GM12878 (cell line): ENCODE measurements around the gene ARMC9. TPM values are rescaled to one million over a fixed set of nuclear protein-coding genes. Genes with fewer than 3 reads are reported as not detected.

Experiments used
- ATAC-seq: fragments of 200-7000 bp; cut with Tn5 transposase; 3 replicates; pipeline ENCODE4 v1.9.1; 2020; ENCODE audit warnings: mild to moderate bottlenecking, moderate library complexity
- BruUV-seq: library from RNA; stranded (reverse); fragments of 400-500 nt; replicated peaks from 2 replicates; lab custom pipeline; 2021; lab: Mats Ljungman, UMichigan
- CTCF ChIA-PET: fragments of 300-600 bp; sonication (Branson Sonifier 250); formaldehyde crosslinking; extraction: SDS; loops from one replicate; lab custom pipeline; 2021; ENCODE audit warnings: inconsistent platforms; lab: Yijun Ruan, JAX
- POLR2A ChIA-PET: fragments of 350-600 bp; formaldehyde crosslinking; extraction: SDS; loops from one replicate; lab custom pipeline; 2021; ENCODE audit warnings: inconsistent platforms; lab: Charles Lee
- RAD21 ChIA-PET: fragments of 300-600 bp; sonication (Branson Sonifier 250); formaldehyde crosslinking; loops from one replicate; lab custom pipeline; 2023; ENCODE audit warnings: antibody characterized with exemption; ENCODE audit not compliant: unreplicated experiment; lab: Charles Lee
- SMC1A ChIA-PET: fragments of 300-600 bp; sonication (Branson Sonifier 250); formaldehyde crosslinking; loops from one replicate; lab custom pipeline; 2023; ENCODE audit not compliant: unreplicated experiment, uncharacterized antibody; lab: Charles Lee
- DNase-seq: peaks from one replicate; pipeline ENCODE4 v3.0.0-alpha.2; 2011; ENCODE audit warnings: low read depth, low spot score
- FAIRE-seq: peaks from 3 replicates; lab custom pipeline; 2011; peaks lifted over from hg19 to GRCh38; lab: Jason Lieb, UNC
- H2AFZ ChIP-seq: 2 replicates; pipeline ENCODE4 v1.6.0; 2011; ENCODE audit warnings: low read depth, low read length, control low read depth; ENCODE audit not compliant: control insufficient read depth
- H3K27ac ChIP-seq: 2 replicates; pipeline ENCODE4 v1.5.1; 2011; ENCODE audit warnings: control low read depth; ENCODE audit not compliant: control insufficient read depth, insufficient read depth
- H3K27me3 ChIP-seq, 2 experiments: replicated peaks in 1 of 2; 2 replicates each; pipeline versions ENCODE4 v1.6.0 to v1.6.1; 2011; ENCODE audit warnings: low read length in 1 of 2; ENCODE audit not compliant: control insufficient read depth in 2 of 2, insufficient read depth in 2 of 2
- H3K36me3 ChIP-seq, 2 experiments: 2 replicates each; pipeline ENCODE4 v1.5.1; 2011; ENCODE audit warnings: low read length in 1 of 2; ENCODE audit not compliant: control insufficient read depth in 2 of 2, insufficient read depth in 2 of 2
- H3K4me1 ChIP-seq: 2 replicates; pipeline ENCODE4 v1.6.1; 2011; ENCODE audit warnings: mild to moderate bottlenecking, low read length, moderate library complexity, mixed read lengths; ENCODE audit not compliant: control insufficient read depth, insufficient read depth
- H3K4me2 ChIP-seq: 2 replicates; pipeline ENCODE4 v1.6.0; 2011; ENCODE audit warnings: control low read depth; ENCODE audit not compliant: control insufficient read depth, insufficient read depth
- H3K4me3 ChIP-seq: fragments of 200-600 bp; sonication (generic); 2 replicates; pipeline ENCODE4 v1.5.1; 2016
- H3K79me2 ChIP-seq: 2 replicates; pipeline ENCODE4 v1.6.0; 2011; ENCODE audit warnings: low read length; ENCODE audit not compliant: control insufficient read depth, insufficient read depth
- H3K9ac ChIP-seq: 2 replicates; pipeline ENCODE4 v1.8.0; 2011; ENCODE audit warnings: low read length, control low read depth, mixed read lengths; ENCODE audit not compliant: control insufficient read depth, insufficient read depth
- H3K9me3 ChIP-seq: replicated peaks from 3 replicates; pipeline ENCODE4 v1.5.1; 2011; ENCODE audit warnings: mild to moderate bottlenecking, low read length; ENCODE audit not compliant: control insufficient read depth, insufficient read depth
- H4K20me1 ChIP-seq: 2 replicates; pipeline ENCODE4 v1.6.0; 2011; ENCODE audit not compliant: control insufficient read depth, insufficient read depth
- ESRRA ChIP-seq: IDR thresholded peaks from 2 replicates; pipeline ENCODE4 v1.6.1; 2012; ENCODE audit warnings: mild to moderate bottlenecking, low read length, improper control_type of control experiment
- ETV6 ChIP-seq, 2 experiments: fragments of 450-650 bp in 1 of 2; IDR thresholded peaks in 1 of 2; conservative IDR thresholded peaks in 1 of 2; 2 replicates each; pipeline ENCODE4 v1.6.1; 2014; ENCODE audit warnings: antibody characterized with exemption in 1 of 2, borderline replicate concordance in 1 of 2, low read depth in 1 of 2, mild to moderate bottlenecking in 1 of 2, moderate library complexity in 1 of 2
- GATAD2B ChIP-seq: fragments of 450-650 bp; conservative IDR thresholded peaks from 2 replicates; pipeline ENCODE4 v1.6.1; 2017; ENCODE audit warnings: low read depth, mild to moderate bottlenecking, moderate library complexity
- IRF4 ChIP-seq: IDR thresholded peaks from 2 replicates; pipeline ENCODE4 v1.6.1; 2011; ENCODE audit warnings: low read depth, low read length
- LARP7 ChIP-seq: fragments of 450-650 bp; IDR thresholded peaks from 2 replicates; pipeline ENCODE4 v1.6.1; 2017; ENCODE audit warnings: mild to moderate bottlenecking
- MYC ChIP-seq: IDR thresholded peaks from 2 replicates; pipeline ENCODE4 v1.6.1; 2011; ENCODE audit warnings: mild to moderate bottlenecking, low read length, moderate library complexity, inconsistent platforms; ENCODE audit not compliant: insufficient read depth, insufficient replicate concordance, insufficient read length, severe bottlenecking
- SMC3 ChIP-seq: IDR thresholded peaks from 2 replicates; pipeline ENCODE4 v1.6.1; 2011; ENCODE audit warnings: low read length, improper control_type of control experiment, borderline replicate concordance
- STAT3 ChIP-seq: IDR thresholded peaks from 2 replicates; pipeline ENCODE4 v1.6.1; 2011; ENCODE audit warnings: low read depth, low read length, improper control_type of control experiment
- YY1 ChIP-seq: IDR thresholded peaks from 2 replicates; pipeline ENCODE4 v1.6.1; 2011; ENCODE audit warnings: low read depth, mild to moderate bottlenecking, low read length
- WGBS: methylation state at CpG from one replicate; pipeline ENCODE4 v1.1.6; 2016; ENCODE audit warnings: low lambda C conversion rate; ENCODE audit not compliant: insufficient replicate concordance, insufficient coverage; ENCODE audit errors: missing lambda C conversion rate; 5-methylcytosine and 5-hydroxymethylcytosine counted together
- in situ Hi-C: fragments of 300-500 bp; cut with MboI; formaldehyde crosslinking; loops from 9 replicates; pipeline ENCODE4 v1.14.3; 2018; ENCODE audit warnings: mixed read lengths
- intact Hi-C: fragments of 100-400 bp; cut with micrococcal nuclease; formaldehyde crosslinking; loops from one replicate; pipeline ENCODE4 v1.14.2; 2022; ENCODE audit not compliant: unreplicated experiment
- polyA plus RNA-seq, 11 experiments: library from polyadenylated mRNA; depleted of rRNA in 4 of 11; unstranded in 6 of 11; stranded (reverse) in 5 of 11; fragments of >200 nt; fragmentation: Nextera tagmentation in 4 of 11; fragmentation: Illumina TruSeq in 1 of 11; extraction: Ambion mirVana in 4 of 11; extraction: Trizol in 1 of 11; gene quantifications; 1 replicate in 1 of 11; 2 replicates in 10 of 11; pipeline versions ENCODE4 v1.2.1 to v1.2.3, GENCODE V29; 2011 to 2016; ENCODE audit warnings: inconsistent platforms in 2 of 11, missing spikeins in 2 of 11, low read depth in 1 of 11
- total RNA-seq, 4 experiments: library from RNA; depleted of rRNA in 3 of 4; stranded (reverse); fragments of >200 nt in 3 of 4; fragmentation: Illumina TruSeq in 1 of 4; extraction: Trizol in 1 of 4; gene quantifications; 2 replicates each; pipeline versions ENCODE4 v1.2.1 to v1.2.3, GENCODE V29; 2013 to 2021
- TF ChIP-seq, protein P1 (sequence below): IDR thresholded peaks from 2 replicates; pipeline ENCODE4 v1.6.1; 2012; ENCODE audit warnings: low read length, inconsistent platforms
- TF ChIP-seq, protein P2 (sequence below): fragments of 450-650 bp; formaldehyde crosslinking; IDR thresholded peaks from 2 replicates; pipeline ENCODE4 v1.5.0; 2022; ENCODE audit warnings: mild to moderate bottlenecking, missing genetic modification characterization
- TF ChIP-seq, protein P3 (sequence below): fragments of 450-650 bp; formaldehyde crosslinking; IDR thresholded peaks from 2 replicates; pipeline ENCODE4 v1.4.0; 2020; ENCODE audit warnings: mild to moderate bottlenecking, moderate library complexity
- TF ChIP-seq, protein P4 (sequence below): fragments of 450-650 bp; IDR thresholded peaks from 2 replicates; pipeline ENCODE4 v1.6.1; 2017; ENCODE audit warnings: mild to moderate bottlenecking

Gene ARMC9
- total and polyA plus RNA-seq, 10 of the 15 experiments (the other 5 are each of a cell fraction or from before 2014, with no cell fraction given): 3.8 to 21.8 (median 10.4) TPM

DNA sequence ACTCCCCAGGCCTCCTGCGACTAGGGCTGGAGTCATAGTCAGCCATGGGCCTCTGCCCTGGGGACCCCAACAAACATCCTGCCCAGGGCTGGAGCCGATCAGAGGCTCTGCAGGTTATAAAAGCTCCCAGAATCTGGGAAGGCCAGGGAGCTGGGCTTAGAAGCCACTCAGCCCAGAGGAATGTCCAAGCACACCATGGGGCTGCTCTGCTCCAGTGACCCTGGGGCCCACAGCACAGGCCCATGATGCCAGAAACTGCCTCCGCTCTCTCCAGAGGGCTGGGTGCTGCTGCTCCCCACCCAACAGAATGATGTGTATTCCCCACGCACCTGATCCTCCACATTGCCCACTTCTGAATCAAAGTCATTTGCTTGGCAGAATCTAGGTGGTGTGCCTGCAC is 88.5 kb downstream of the ARMC9 start:
- TF ChIP-seq, protein P1, sequence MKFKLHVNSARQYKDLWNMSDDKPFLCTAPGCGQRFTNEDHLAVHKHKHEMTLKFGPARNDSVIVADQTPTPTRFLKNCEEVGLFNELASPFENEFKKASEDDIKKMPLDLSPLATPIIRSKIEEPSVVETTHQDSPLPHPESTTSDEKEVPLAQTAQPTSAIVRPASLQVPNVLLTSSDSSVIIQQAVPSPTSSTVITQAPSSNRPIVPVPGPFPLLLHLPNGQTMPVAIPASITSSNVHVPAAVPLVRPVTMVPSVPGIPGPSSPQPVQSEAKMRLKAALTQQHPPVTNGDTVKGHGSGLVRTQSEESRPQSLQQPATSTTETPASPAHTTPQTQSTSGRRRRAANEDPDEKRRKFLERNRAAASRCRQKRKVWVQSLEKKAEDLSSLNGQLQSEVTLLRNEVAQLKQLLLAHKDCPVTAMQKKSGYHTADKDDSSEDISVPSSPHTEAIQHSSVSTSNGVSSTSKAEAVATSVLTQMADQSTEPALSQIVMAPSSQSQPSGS: no peak
- TF ChIP-seq, protein P2, sequence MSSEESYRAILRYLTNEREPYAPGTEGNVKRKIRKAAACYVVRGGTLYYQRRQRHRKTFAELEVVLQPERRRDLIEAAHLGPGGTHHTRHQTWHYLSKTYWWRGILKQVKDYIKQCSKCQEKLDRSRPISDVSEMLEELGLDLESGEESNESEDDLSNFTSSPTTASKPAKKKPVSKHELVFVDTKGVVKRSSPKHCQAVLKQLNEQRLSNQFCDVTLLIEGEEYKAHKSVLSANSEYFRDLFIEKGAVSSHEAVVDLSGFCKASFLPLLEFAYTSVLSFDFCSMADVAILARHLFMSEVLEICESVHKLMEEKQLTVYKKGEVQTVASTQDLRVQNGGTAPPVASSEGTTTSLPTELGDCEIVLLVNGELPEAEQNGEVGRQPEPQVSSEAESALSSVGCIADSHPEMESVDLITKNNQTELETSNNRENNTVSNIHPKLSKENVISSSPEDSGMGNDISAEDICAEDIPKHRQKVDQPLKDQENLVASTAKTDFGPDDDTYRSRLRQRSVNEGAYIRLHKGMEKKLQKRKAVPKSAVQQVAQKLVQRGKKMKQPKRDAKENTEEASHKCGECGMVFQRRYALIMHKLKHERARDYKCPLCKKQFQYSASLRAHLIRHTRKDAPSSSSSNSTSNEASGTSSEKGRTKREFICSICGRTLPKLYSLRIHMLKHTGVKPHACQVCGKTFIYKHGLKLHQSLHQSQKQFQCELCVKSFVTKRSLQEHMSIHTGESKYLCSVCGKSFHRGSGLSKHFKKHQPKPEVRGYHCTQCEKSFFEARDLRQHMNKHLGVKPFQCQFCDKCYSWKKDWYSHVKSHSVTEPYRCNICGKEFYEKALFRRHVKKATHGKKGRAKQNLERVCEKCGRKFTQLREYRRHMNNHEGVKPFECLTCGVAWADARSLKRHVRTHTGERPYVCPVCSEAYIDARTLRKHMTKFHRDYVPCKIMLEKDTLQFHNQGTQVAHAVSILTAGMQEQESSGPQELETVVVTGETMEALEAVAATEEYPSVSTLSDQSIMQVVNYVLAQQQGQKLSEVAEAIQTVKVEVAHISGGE: no peak
- TF ChIP-seq ESRRA (no peak), MYC (no peak), IRF4 (no peak), ETV6 (conservative IDR thresholded peaks at IDR 0.05 in 1 of 2, IDR thresholded peaks at IDR 0.05 in 1 of 2; ENCODE audit: borderline replicate concordance in 1 of 2, low read depth in 1 of 2) (no peak), SMC3 (no peak), YY1 (no peak), GATAD2B (no peak), STAT3 (no peak), LARP7 (no peak)
- TF ChIP-seq, protein P3, sequence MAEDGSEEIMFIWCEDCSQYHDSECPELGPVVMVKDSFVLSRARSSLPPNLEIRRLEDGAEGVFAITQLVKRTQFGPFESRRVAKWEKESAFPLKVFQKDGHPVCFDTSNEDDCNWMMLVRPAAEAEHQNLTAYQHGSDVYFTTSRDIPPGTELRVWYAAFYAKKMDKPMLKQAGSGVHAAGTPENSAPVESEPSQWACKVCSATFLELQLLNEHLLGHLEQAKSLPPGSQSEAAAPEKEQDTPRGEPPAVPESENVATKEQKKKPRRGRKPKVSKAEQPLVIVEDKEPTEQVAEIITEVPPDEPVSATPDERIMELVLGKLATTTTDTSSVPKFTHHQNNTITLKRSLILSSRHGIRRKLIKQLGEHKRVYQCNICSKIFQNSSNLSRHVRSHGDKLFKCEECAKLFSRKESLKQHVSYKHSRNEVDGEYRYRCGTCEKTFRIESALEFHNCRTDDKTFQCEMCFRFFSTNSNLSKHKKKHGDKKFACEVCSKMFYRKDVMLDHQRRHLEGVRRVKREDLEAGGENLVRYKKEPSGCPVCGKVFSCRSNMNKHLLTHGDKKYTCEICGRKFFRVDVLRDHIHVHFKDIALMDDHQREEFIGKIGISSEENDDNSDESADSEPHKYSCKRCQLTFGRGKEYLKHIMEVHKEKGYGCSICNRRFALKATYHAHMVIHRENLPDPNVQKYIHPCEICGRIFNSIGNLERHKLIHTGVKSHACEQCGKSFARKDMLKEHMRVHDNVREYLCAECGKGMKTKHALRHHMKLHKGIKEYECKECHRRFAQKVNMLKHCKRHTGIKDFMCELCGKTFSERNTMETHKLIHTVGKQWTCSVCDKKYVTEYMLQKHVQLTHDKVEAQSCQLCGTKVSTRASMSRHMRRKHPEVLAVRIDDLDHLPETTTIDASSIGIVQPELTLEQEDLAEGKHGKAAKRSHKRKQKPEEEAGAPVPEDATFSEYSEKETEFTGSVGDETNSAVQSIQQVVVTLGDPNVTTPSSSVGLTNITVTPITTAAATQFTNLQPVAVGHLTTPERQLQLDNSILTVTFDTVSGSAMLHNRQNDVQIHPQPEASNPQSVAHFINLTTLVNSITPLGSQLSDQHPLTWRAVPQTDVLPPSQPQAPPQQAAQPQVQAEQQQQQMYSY (CRISPR knock-in tag): no peak
- TF ChIP-seq, protein P4, sequence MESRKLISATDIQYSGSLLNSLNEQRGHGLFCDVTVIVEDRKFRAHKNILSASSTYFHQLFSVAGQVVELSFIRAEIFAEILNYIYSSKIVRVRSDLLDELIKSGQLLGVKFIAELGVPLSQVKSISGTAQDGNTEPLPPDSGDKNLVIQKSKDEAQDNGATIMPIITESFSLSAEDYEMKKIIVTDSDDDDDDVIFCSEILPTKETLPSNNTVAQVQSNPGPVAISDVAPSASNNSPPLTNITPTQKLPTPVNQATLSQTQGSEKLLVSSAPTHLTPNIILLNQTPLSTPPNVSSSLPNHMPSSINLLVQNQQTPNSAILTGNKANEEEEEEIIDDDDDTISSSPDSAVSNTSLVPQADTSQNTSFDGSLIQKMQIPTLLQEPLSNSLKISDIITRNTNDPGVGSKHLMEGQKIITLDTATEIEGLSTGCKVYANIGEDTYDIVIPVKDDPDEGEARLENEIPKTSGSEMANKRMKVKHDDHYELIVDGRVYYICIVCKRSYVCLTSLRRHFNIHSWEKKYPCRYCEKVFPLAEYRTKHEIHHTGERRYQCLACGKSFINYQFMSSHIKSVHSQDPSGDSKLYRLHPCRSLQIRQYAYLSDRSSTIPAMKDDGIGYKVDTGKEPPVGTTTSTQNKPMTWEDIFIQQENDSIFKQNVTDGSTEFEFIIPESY: no peak
- RAD21 ChIA-PET: interaction anchor here (0.7 kb wide), 1 partner anchor 57 kb away, joined by 4 read pairs; no protein-coding TSS in a partner anchor
- DNase-seq: no peak

More for the DNA sequence above, 88.5 kb downstream of the ARMC9 start:
- Histone ChIP-seq H3K4me1 (no peaks in the 10 kb centered on the region), H3K4me3 (no peak overlapping the region), H4K20me1 (no peaks in the 10 kb centered on the region), H3K79me2 (no peaks in the 10 kb centered on the region), H3K9ac (no peak overlapping the region), H2AFZ (no peak overlapping the region), H3K36me3 (no peaks in the 10 kb centered on the region), H3K27me3 (no peaks in the 10 kb centered on the region), H3K4me2 (no peak overlapping the region), H3K27ac (no peak overlapping the region), H3K9me3 (no peaks in the 10 kb centered on the region)
- SMC1A ChIA-PET: no interaction called here
- POLR2A ChIA-PET: interaction anchor here (0.9 kb wide), 1 partner anchor 9 kb away, joined by 3 read pairs; no protein-coding TSS in a partner anchor
- no peak for ATAC-seq
- no TSS peak for BruUV-seq
- FAIRE-seq: no peak
- CTCF ChIA-PET: interaction anchor here (0.6 to 2.3 kb wide), 3 partner anchors 11 to 119 kb away, joined by 3 to 5 read pairs (median 3); no protein-coding TSS in a partner anchor
- intact Hi-C loops: no loop called here
- 72% methylated on average over 4 of the region's 4 CpGs for WGBS
- in situ Hi-C loops: no loop called here
